GM12801 (cell line): Measurements from ENCODE around the gene ICOSLG.

Experiments
- TF ChIP-seq, protein P1 (sequence below): IDR thresholded peaks from one replicate; pipeline ENCODE4 v1.5.1; 2011; ENCODE audit warnings: control low read depth; ENCODE audit not compliant: insufficient read length; ENCODE audit errors: extremely low read depth

ICOSLG gene

DNA sequence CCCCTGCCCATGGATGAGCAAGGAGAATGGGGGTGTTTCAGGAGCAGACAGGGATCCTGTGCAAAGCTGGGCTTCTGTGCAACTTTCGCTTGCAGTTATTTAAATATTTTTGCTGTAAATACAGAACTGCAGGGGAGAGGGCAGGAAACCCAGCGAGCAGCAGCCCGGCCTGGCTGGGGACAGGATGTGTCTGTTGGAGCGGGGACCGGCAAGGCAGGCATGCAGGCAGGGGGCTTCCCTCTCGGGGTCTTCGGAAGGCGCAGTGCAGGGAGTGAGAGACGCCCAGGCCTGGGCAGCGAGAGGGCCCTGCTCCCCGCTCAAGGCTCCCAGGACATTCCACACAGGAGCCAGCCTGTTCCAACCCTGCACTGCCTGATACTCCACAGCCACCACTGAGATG lies 43.2 kb upstream of the ICOSLG start:
- TF ChIP-seq, protein P1, sequence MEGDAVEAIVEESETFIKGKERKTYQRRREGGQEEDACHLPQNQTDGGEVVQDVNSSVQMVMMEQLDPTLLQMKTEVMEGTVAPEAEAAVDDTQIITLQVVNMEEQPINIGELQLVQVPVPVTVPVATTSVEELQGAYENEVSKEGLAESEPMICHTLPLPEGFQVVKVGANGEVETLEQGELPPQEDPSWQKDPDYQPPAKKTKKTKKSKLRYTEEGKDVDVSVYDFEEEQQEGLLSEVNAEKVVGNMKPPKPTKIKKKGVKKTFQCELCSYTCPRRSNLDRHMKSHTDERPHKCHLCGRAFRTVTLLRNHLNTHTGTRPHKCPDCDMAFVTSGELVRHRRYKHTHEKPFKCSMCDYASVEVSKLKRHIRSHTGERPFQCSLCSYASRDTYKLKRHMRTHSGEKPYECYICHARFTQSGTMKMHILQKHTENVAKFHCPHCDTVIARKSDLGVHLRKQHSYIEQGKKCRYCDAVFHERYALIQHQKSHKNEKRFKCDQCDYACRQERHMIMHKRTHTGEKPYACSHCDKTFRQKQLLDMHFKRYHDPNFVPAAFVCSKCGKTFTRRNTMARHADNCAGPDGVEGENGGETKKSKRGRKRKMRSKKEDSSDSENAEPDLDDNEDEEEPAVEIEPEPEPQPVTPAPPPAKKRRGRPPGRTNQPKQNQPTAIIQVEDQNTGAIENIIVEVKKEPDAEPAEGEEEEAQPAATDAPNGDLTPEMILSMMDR = no peak

DNA sequence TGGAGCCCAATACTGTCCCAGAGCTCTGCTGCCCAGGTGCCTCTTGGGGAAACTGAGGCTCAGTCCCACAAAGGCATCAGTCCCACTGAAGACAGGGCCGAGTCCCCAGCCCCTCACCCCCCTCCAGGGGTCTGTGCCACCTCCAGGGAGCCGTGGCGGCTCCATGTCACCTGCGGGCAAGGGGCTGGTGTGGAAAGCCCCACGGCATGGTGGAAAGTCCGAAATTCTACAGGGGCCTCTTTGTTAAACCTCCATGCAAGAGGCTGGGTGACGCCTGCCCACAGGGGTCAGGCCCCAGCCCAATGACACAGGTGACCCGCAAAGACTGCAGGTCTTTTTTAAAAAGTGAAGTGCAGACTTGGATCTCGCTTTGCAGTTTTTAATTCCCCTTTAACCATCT lies 41.6 kb upstream of the ICOSLG start:
- TF ChIP-seq, protein P1 = no peak

DNA sequence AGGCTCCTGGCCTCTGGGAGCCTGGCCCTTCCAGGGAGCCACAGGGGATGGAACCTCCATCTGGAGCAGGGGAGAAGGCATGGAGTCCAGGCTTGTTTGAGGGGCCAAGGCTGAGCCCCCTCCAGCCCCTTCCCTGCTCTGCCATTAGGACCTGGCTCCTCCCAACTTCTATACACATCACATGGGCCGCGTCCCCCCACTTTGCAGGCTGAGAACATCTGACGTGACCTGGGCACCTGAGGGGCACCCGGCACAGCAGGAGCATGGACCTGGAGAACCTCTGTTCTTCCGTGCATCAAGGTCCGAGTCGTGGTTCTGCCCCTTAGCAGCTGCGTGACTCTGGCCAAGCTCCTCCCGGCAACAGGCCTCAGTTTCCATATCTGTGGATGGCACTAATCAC lies 41.1 kb upstream of the ICOSLG start:
- TF ChIP-seq, protein P1 = no peak

DNA sequence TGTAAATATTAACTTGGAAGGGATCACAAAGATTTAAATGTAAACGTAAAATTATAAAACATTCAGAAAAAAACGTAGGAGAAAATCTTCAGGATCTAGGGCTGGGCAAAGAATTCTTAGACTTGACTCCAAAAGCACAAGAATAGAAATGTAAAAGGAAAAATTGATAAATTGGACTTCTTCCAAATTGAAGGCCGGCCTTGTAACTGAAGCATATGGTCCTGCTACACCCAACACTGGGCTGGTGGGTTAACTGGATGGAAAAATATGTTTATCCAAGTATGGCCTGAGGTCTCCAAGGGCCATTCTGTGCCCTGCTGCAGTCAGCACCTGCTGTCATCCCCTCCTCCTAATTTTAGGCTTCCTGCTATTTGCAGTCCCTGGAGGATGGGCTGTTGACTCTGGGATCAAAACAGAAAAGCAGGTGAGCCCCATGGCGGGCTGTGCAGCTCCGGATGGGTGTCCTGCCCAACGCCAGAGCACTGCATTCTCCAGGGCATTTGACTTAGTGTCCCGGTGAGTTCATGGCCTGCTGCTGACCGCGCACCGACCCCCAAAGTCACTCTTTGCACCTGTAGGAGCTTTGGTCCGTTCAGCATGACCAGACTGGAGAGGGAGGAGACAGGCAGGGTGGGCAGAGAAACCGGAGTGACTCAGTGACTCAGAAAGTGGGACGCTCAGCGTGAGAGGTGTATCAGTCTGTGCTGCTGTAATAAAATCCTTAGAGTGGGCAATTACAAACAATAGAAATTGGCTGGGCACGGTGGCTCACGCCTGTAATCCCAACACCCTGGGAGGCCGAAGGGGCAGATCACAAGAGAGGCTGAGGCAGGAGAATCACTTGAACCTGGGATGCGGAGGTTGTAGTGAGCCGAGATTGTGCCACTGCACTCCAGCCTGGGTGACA lies 38.9 kb upstream of the ICOSLG start:
- TF ChIP-seq, protein P1 = no peak

DNA sequence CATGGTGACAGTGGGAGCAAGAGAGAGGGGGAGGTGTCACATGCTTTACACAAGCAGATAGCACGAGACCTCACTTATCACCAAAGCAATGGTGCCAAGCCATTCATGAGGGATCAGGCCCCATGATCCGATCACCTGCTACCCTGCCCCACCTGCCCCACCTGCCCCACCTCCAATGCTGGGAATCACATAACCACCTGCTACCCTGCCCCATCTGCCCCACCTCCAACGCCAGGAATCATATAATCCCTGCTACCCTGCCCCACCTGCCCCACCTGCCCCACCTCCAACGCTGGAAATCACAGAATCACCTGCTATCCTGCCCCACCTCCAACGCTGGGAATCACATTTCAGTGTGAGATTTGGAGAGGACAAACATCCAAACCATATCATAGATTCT lies 34.3 kb upstream of the ICOSLG start:
- TF ChIP-seq, protein P1 = no peak

DNA sequence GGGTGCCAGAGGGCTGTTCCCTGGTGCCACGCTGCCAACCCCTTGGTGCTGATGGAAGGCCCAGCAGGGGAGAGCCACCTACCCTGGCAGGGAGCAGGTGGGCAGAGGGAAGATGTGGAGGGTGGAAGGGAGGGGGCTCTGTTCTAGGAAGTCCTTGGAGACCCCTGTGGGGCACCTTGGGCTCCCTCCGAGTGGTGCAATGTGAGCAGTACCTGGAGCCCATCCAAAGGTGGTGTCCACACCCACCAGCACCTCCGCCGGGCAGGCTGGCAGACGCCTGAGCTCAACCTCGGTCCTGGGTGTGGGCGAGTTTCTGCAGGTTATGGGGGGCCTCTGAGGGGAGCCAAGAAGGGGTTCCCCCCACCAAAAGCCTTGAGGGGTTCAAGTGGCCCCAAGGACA lies 32.3 kb upstream of the ICOSLG start:
- TF ChIP-seq, protein P1 = no peak

DNA sequence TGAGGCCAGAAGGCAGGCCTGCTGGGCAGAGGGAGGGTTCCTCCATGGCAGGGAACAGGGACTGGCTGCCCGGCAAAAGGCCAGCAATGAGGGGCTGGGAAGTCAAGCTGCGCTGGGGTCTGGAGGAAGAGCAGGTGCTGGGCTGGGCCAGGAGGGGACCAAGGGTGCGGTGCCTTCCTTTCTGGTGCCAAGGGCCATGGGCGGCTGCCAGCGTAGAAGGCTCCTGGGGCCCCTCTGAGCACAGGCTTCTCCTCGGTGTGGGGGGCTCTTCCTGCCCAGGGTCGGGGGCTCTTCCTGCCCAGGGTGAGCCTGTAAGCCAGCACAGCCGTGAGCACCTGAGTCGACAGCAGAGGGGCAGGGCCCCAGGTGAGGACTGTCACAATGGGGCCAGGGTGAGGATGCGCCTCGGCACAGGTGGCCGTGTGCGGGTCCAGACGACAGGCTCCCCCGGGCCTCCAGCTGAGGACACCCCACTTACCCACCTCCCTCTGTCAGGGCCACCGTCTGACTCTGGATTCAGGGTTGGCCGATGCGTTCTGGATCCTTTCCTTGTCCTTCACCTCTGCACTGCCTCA lies 31.6 kb upstream of the ICOSLG start:
- TF ChIP-seq, protein P1 = no peak
